Right lobe of liver (tissue), 6 donors: Measurements from ENCODE around the gene SEMA3C. TPM values are rescaled to one million over a fixed set of nuclear protein-coding genes. Genes with fewer than 3 reads are reported as not detected.

Source experiments
- ATAC-seq, 4 donors: fragments of 200-7000 bp; cut with Tn5 transposase; one replicate each; pipeline ENCODE4 v1.9.1; 2020; ENCODE audit warnings: mild to moderate bottlenecking in 4 of 4, moderate library complexity in 4 of 4
- DNase-seq, 3 donors: peaks; one replicate each; pipeline ENCODE4 v3.0.0-alpha.2; 2020
- H3K27ac ChIP-seq, 3 donors: fragments of 200-600 bp; one replicate each; pipeline ENCODE4 v1.8.0; 2022
- H3K27me3 ChIP-seq, 2 donors: fragments of 200-600 bp; one replicate each; pipeline ENCODE4 v1.8.0; 2022
- H3K36me3 ChIP-seq, 4 donors: fragments of 200-600 bp; sonication (generic) in 1 of 4; one replicate each; pipeline versions ENCODE4 v1.5.1 to v1.8.0; 2017 to 2022; ENCODE audit warnings: control low read depth in 1 of 4
- H3K4me1 ChIP-seq, 4 donors: fragments of 200-600 bp; sonication (generic) in 1 of 4; one replicate each; pipeline versions ENCODE4 v1.5.1 to v1.8.0; 2017 to 2022; ENCODE audit warnings: control low read depth in 1 of 4
- H3K4me3 ChIP-seq, 3 donors: fragments of 200-600 bp; one replicate each; pipeline ENCODE4 v1.8.0; 2022
- H3K9me3 ChIP-seq, 4 donors: fragments of 200-600 bp; sonication (generic) in 1 of 4; one replicate each; pipeline versions ENCODE4 v1.5.1 to v1.8.0; 2017 to 2022; ENCODE audit warnings: control low read depth in 1 of 4
- CTCF ChIP-seq, 4 donors: fragments of 200-600 bp in 3 of 4; fragments of 450-650 bp in 1 of 4; IDR thresholded peaks; one replicate each; pipeline versions ENCODE4 v1.5.1 to v1.8.0; 2016 to 2022; ENCODE audit warnings: antibody characterized with exemption in 4 of 4, mild to moderate bottlenecking in 2 of 4
- POLR2A ChIP-seq: fragments of 450-650 bp; IDR thresholded peaks from one replicate; pipeline ENCODE4 v1.6.1; 2017; ENCODE audit warnings: antibody characterized with exemption, mild to moderate bottlenecking
- WGBS: methylation state at CpG from one replicate; pipeline ENCODE4 v1.1.6; 2018; ENCODE audit warnings: low coverage, low lambda C conversion rate; ENCODE audit not compliant: insufficient coverage; ENCODE audit errors: missing lambda C conversion rate; 5-methylcytosine and 5-hydroxymethylcytosine counted together
- intact Hi-C, 2 donors: fragments of 100-400 bp; cut with DNase I; formaldehyde crosslinking; loops; one replicate each; pipeline versions ENCODE4 v1.11.2 to v1.14.1; 2022
- total RNA-seq, 6 experiments: library from RNA; depleted of rRNA in 2 of 6; stranded (reverse); fragments of >200 nt in 2 of 6; fragmentation: NEBNext Ultra II Directional in 3 of 6; extraction: Animal tissue kit (Norgen Biotek cat#: 25700) in 3 of 6; gene quantifications; one replicate each; pipeline versions ENCODE4 v1.1.0 to v1.2.4, GENCODE V29; 2016 to 2023
- donor health status: DM: no; HTN: yes; CAD: no.
- donor health status: DM: no; HTN: no; CAD: no.
- donor health status: DM: no; HTN: no; CAD: no.
- donor health status: DM: no; HTN: yes; CAD: no.
- donor health status: DM: no; HTN: yes; CAD: no.

The SEMA3C gene
- total RNA-seq, 6 experiments from 2014 or later, result 0.23 to 1.3 (median 0.53) TPM

- no peak overlapping the region for H3K27ac ChIP-seq
- H3K4me1 ChIP-seq, result peaks cover 0 to 9% (median 2%) of the 10 kb centered on the region in 4 donors
- H3K36me3 ChIP-seq, result no peaks in the 10 kb centered on the region
- WGBS, result 63% methylated on average over 3 of the region's 3 CpGs
- intact Hi-C loops, result no loop called here
- DNase-seq (no peak), ATAC-seq (no peak)
- H3K4me3 ChIP-seq, result no peak overlapping the region
- no peaks in the 10 kb centered on the region for H3K27me3 ChIP-seq
- no peaks in the 10 kb centered on the region for H3K9me3 ChIP-seq
- TF ChIP-seq CTCF (IDR thresholded peaks at IDR 0.05), result peak; percentile 3 to 37 (median 22)
- no peak for TF ChIP-seq POLR2A
Observed at GRCh38 chr7:80916770-80917741, 1.8 kb downstream of the SEMA3C start.

GRCh38 chr7:80910228-80910627 lies 8.6 kb downstream of the SEMA3C start:
- H3K9me3 ChIP-seq, result no peaks in the 10 kb centered on the region
- H3K4me1 ChIP-seq, result no peaks in the 10 kb centered on the region
- no peak for TF ChIP-seq CTCF (IDR thresholded peaks at IDR 0.05)
- ATAC-seq (no peak), DNase-seq (no peak)
- 25% methylated on average over 1 of the region's 1 CpG for WGBS
- intact Hi-C loops, result no loop called here
- no peak overlapping the region for H3K4me3 ChIP-seq
- no peaks in the 10 kb centered on the region for H3K27me3 ChIP-seq
- H3K27ac ChIP-seq, result no peak overlapping the region
- no peaks in the 10 kb centered on the region for H3K36me3 ChIP-seq

- Histone ChIP-seq H3K27ac (no peak overlapping the region), H3K27me3 (no peaks in the 10 kb centered on the region), H3K4me3 (no peak overlapping the region), H3K9me3 (no peaks in the 10 kb centered on the region), H3K4me1 (no peaks in the 10 kb centered on the region), H3K36me3 (no peaks in the 10 kb centered on the region)
- TF ChIP-seq CTCF (IDR thresholded peaks at IDR 0.05), result no peak
- TF ChIP-seq POLR2A, result no peak
- 54% methylated on average over 6 of the region's 6 CpGs for WGBS
- DNase-seq, result no peak
- intact Hi-C loops, result no loop called here
- no peak for ATAC-seq
Observed at GRCh38 chr7:80908360-80908797, 10.5 kb downstream of the SEMA3C start.

- Histone ChIP-seq H3K9me3 (no peaks in the 10 kb centered on the region), H3K4me3 (no peak overlapping the region), H3K27me3 (no peaks in the 10 kb centered on the region), H3K4me1 (no peaks in the 10 kb centered on the region), H3K36me3 (no peaks in the 10 kb centered on the region), H3K27ac (no peak overlapping the region)
- TF ChIP-seq CTCF (IDR thresholded peaks at IDR 0.05) (no peak), POLR2A (no peak)
- WGBS, result 49% methylated on average over 4 of the region's 4 CpGs
- DNase-seq, result no peak
- no peak for ATAC-seq
- intact Hi-C loops, result no loop called here
Observed at GRCh38 chr7:80907612-80908011, 11.2 kb downstream of the SEMA3C start.
